HepG2 (cell line): Measurements from ENCODE around the gene COMMD9. TPM values are rescaled to one million over a fixed set of nuclear protein-coding genes. Genes with fewer than 3 reads are reported as not detected.

Experiments used
- ARNT ChIP-seq: fragments of 450-650 bp; IDR thresholded peaks from 2 replicates; pipeline ENCODE4 v1.6.1; 2017
- ETV5 ChIP-seq: IDR thresholded peaks from 2 replicates; pipeline ENCODE4 v1.6.1; 2018; ENCODE audit warnings: missing biosample characterization, missing genetic modification reagents, inconsistent platforms, borderline replicate concordance
- KIAA2018 ChIP-seq: sonication (generic); formaldehyde crosslinking; IDR thresholded peaks from 2 replicates; pipeline ENCODE4 v1.5.0; 2020; ENCODE audit warnings: mild to moderate bottlenecking, missing genetic modification reagents, borderline replicate concordance
- MLLT10 ChIP-seq: sonication (generic); formaldehyde crosslinking; IDR thresholded peaks from 2 replicates; pipeline ENCODE4 v1.4.0; 2020; ENCODE audit warnings: missing genetic modification reagents
- NRL ChIP-seq: sonication (generic); formaldehyde crosslinking; IDR thresholded peaks from 2 replicates; pipeline ENCODE4 v1.5.0; 2020; ENCODE audit warnings: missing genetic modification reagents, mild to moderate bottlenecking, moderate library complexity, borderline replicate concordance
- SALL2 ChIP-seq: sonication (generic); formaldehyde crosslinking; IDR thresholded peaks from 2 replicates; pipeline ENCODE4 v1.8.1; 2023; ENCODE audit warnings: mild to moderate bottlenecking, missing genetic modification reagents, inconsistent platforms
- TCF7 ChIP-seq: sonication (generic); IDR thresholded peaks from 2 replicates; pipeline ENCODE4 v1.6.1; 2016; ENCODE audit warnings: antibody characterized with exemption, low read depth
- ZBTB14 ChIP-seq: sonication (generic); formaldehyde crosslinking; IDR thresholded peaks from 2 replicates; pipeline ENCODE4 v1.4.0; 2020; ENCODE audit warnings: missing genetic modification reagents
- ZBTB20 ChIP-seq: sonication (generic); formaldehyde crosslinking; IDR thresholded peaks from 2 replicates; pipeline ENCODE4 v1.8.1; 2023; ENCODE audit warnings: missing genetic modification reagents, low read depth, mild to moderate bottlenecking, borderline replicate concordance
- ZBTB40 ChIP-seq, 2 experiments: fragments of 450-650 bp in 1 of 2; sonication (generic) in 1 of 2; formaldehyde crosslinking in 1 of 2; IDR thresholded peaks; 2 replicates each; pipeline versions ENCODE4 v1.6.1 to v1.8.0; 2016 to 2022; ENCODE audit warnings: antibody characterized with exemption in 1 of 2, mild to moderate bottlenecking in 1 of 2, missing genetic modification reagents in 1 of 2
- polyA plus RNA-seq, 8 experiments: library from polyadenylated mRNA; depleted of rRNA in 3 of 8; stranded (reverse) in 7 of 8; unstranded in 1 of 8; fragments of >200 nt; fragmentation: Illumina TruSeq in 4 of 8; extraction: Trizol in 4 of 8; gene quantifications; 2 replicates each; pipeline versions ENCODE4 v1.2.1 to v1.2.3, GENCODE V29; 2011 to 2016; ENCODE audit warnings: low read depth in 4 of 8, missing spikeins in 1 of 8, mixed read lengths in 1 of 8; ENCODE audit not compliant: insufficient read depth in 1 of 8
- total RNA-seq, 5 experiments: library from RNA; depleted of rRNA; stranded (reverse); fragments of >200 nt; fragmentation: Illumina TruSeq; extraction: Trizol; gene quantifications; 2 replicates each; pipeline ENCODE4 v1.2.3, GENCODE V29; 2016; ENCODE audit warnings: low read depth in 1 of 5

COMMD9 gene
- total and polyA plus RNA-seq, 2 of the 13 experiments (the other 11 are each of a cell fraction or from before 2014, with no cell fraction given), result 47.3 to 76.7 TPM

- TF ChIP-seq ZBTB14 (CRISPR knock-in tag) (no peak), ARNT (no peak), ZBTB40 (IDR thresholded peaks at IDR 0.05) (no peak), ZBTB40 (CRISPR knock-in tag; IDR thresholded peaks at IDR 0.05) (peak; percentile 81), ETV5 (CRISPR knock-in tag) (no peak), NRL (CRISPR knock-in tag) (peak; percentile 79), MLLT10 (CRISPR knock-in tag) (no peak), KIAA2018 (CRISPR knock-in tag) (no peak), TCF7 (no peak), ZBTB20 (CRISPR knock-in tag) (no peak), SALL2 (CRISPR knock-in tag) (peak; percentile 68; the same call in 1 of the 2 replicates)
Measured at GRCh38 chr11:36289226-36289852, at the start of gene COMMD9 (continued).
